ENCODE measurements around the gene SYP. TPM values are rescaled to one million over a fixed set of nuclear protein-coding genes. Genes with fewer than 3 reads are reported as not detected.

SYP gene
- total and polyA plus RNA-seq, 10 of the 15 experiments (the other 5 are each of a cell fraction or from before 2014, with no cell fraction given): 0.34 to 1.7 (median 0.74) TPM

DNA sequence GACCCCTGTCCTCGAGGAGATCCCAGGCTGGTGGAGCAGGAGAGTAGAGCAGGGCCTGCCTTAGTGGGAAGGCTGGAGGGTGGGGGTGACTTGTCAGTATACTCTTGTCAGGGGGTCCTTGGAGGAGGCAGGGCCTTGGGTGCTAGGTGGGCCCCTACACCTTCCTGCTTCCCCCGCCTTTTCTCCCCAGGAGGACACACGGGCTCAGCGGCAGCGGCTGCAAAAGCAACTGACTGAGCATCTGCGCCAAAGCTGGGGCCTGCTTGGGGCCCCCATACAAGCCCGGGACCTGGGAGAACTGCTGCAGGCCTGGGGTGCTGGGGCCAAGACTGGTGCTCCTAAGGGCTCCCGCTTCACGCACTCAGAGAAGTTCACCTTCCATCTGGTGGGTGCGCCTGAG lies 46.5 kb upstream of the SYP start (continued):
- TF ChIP-seq BHLHE40 (IDR thresholded peaks at IDR 0.05; ENCODE audit: borderline replicate concordance in 1 of 2, low read depth in 2 of 2, low read length in 1 of 2) (no peak), EP300 (IDR thresholded peaks at IDR 0.05; ENCODE audit: borderline replicate concordance in 1 of 2, control insufficient read depth in 1 of 2, low read depth in 2 of 2, low read length in 2 of 2) (no peak), GABPA (IDR thresholded peaks at IDR 0.05; ENCODE audit: low read depth) (no peak)
- TF ChIP-seq, protein P1, sequence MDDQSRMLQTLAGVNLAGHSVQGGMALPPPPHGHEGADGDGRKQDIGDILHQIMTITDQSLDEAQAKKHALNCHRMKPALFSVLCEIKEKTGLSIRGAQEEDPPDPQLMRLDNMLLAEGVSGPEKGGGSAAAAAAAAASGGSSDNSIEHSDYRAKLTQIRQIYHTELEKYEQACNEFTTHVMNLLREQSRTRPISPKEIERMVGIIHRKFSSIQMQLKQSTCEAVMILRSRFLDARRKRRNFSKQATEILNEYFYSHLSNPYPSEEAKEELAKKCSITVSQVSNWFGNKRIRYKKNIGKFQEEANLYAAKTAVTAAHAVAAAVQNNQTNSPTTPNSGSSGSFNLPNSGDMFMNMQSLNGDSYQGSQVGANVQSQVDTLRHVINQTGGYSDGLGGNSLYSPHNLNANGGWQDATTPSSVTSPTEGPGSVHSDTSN (IDR thresholded peaks at IDR 0.05; ENCODE audit: insufficient replicate concordance, low read depth, low read length): no peak
- TF ChIP-seq, protein P2, sequence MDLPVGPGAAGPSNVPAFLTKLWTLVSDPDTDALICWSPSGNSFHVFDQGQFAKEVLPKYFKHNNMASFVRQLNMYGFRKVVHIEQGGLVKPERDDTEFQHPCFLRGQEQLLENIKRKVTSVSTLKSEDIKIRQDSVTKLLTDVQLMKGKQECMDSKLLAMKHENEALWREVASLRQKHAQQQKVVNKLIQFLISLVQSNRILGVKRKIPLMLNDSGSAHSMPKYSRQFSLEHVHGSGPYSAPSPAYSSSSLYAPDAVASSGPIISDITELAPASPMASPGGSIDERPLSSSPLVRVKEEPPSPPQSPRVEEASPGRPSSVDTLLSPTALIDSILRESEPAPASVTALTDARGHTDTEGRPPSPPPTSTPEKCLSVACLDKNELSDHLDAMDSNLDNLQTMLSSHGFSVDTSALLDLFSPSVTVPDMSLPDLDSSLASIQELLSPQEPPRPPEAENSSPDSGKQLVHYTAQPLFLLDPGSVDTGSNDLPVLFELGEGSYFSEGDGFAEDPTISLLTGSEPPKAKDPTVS (IDR thresholded peaks at IDR 0.05; ENCODE audit: low read depth, low read length): no peak
- TF ChIP-seq, protein P3, sequence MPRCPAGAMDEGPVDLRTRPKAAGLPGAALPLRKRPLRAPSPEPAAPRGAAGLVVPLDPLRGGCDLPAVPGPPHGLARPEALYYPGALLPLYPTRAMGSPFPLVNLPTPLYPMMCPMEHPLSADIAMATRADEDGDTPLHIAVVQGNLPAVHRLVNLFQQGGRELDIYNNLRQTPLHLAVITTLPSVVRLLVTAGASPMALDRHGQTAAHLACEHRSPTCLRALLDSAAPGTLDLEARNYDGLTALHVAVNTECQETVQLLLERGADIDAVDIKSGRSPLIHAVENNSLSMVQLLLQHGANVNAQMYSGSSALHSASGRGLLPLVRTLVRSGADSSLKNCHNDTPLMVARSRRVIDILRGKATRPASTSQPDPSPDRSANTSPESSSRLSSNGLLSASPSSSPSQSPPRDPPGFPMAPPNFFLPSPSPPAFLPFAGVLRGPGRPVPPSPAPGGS (IDR thresholded peaks at IDR 0.05; ENCODE audit: borderline replicate concordance, insufficient read depth, low read depth, low read length, poor library complexity, severe bottlenecking): no peak

DNA sequence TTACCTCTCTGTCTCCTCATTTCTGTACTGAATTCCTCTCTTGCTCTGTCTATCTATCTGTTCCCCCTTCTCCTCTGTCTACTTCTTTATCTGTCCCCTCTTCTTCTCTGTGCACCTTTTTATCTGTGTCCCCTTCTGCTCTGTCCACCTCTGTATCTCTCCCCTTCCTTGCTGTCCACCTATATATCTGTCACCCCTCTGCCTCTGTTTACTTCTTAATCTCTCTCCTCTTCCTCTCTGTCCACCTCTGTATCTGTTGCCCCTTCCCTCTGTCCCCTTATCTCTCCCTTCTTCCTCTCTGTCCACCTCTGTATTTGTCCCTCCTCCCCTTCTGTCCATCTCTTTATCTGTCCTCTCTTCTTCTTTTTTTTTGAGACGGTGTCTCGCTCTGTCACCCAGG lies 44.2 kb upstream of the SYP start:
- DNase-seq (ENCODE audit: low read depth, low spot score): no peak
- no peak for ATAC-seq
- ChIA-PET CTCF (no interaction called here), RAD21 (ENCODE audit: unreplicated experiment) (no interaction called here), POLR2A (no interaction called here), SMC1A (ENCODE audit: uncharacterized antibody, unreplicated experiment) (no interaction called here)
- Histone ChIP-seq H3K79me2 (ENCODE audit: control insufficient read depth, insufficient read depth, low read length) (no peaks in the 10 kb centered on the region), H3K27me3 (replicated peaks in 1 of 2; ENCODE audit: control insufficient read depth in 2 of 2, insufficient read depth in 2 of 2, low read length in 1 of 2) (no peaks in the 10 kb centered on the region), H3K4me3 (no peak overlapping the region), H3K27ac (ENCODE audit: control insufficient read depth, insufficient read depth) (no peak overlapping the region), H3K4me1 (ENCODE audit: control insufficient read depth, insufficient read depth, low read length) (no peaks in the 10 kb centered on the region), H2AFZ (ENCODE audit: control insufficient read depth, low read depth, low read length) (no peak overlapping the region), H3K9me3 (replicated peaks; ENCODE audit: control insufficient read depth, insufficient read depth, low read length) (no peaks in the 10 kb centered on the region), H3K4me2 (ENCODE audit: control insufficient read depth, insufficient read depth) (no peak overlapping the region), H3K9ac (ENCODE audit: control insufficient read depth, insufficient read depth, low read length) (no peak overlapping the region), H4K20me1 (ENCODE audit: control insufficient read depth, insufficient read depth) (no peaks in the 10 kb centered on the region), H3K36me3 (ENCODE audit: control insufficient read depth in 2 of 2, insufficient read depth in 2 of 2, low read length in 1 of 2) (peaks cover 0 to 2% of the 10 kb centered on the region in 2 experiments; a peak in 2 of 4 replicates)
- intact Hi-C loops (cut with micrococcal nuclease; ENCODE audit: unreplicated experiment) (no loop called here), in situ Hi-C loops (cut with MboI) (no loop called here)
- FAIRE-seq: no peak
- 30% methylated on average over 2 of the region's 2 CpGs for WGBS (ENCODE audit: insufficient coverage, insufficient replicate concordance, low lambda C conversion rate, missing lambda C conversion rate)
- TF ChIP-seq JUND (IDR thresholded peaks at IDR 0.05; ENCODE audit: low read depth, low read length): no peak
- no TSS peak for BruUV-seq (replicated peaks)

All from GM12878 (cell line).